Stimulated activated CD4-positive, alpha-beta T cell treated with anti-CD3 and anti-CD28 coated beads, Interleukin-4, amount 100 ng/mL, for 4 hours (primary cell): ENCODE results near the gene SLF2.
A peak's percentile ranks its signal among the peaks of the same experiment; 100 is the strongest.

ENCODE experiments used
- DNase-seq, 2 experiments: peaks; one replicate each; pipeline ENCODE4 v3.0.0-alpha.2; 2020

The SLF2 gene

GRCh38 chr10:101000915-101001658 lies 88.3 kb downstream of the SLF2 start:
- DNase-seq: no peak

- no peak for DNase-seq
These were observed 88.9 kb downstream of the SLF2 start for GRCh38 chr10:101001659-101002035.

- DNase-seq: no peak
These were observed 89.7 kb downstream of the SLF2 start for GRCh38 chr10:101002456-101002855.

GRCh38 chr10:101003639-101004206 lies 91.0 kb downstream of the SLF2 start:
- no peak for DNase-seq

GRCh38 chr10:101005361-101005760 lies 92.6 kb downstream of the SLF2 start:
- DNase-seq: no peak

GRCh38 chr10:101005869-101006567 lies 93.3 kb downstream of the SLF2 start:
- no peak for DNase-seq

GRCh38 chr10:101006593-101007098 lies 93.9 kb downstream of the SLF2 start:
- no peak for DNase-seq

GRCh38 chr10:101007099-101007711 lies 94.4 kb downstream of the SLF2 start:
- DNase-seq: no peak

GRCh38 chr10:101007915-101008822 lies 95.4 kb downstream of the SLF2 start:
- no peak for DNase-seq

GRCh38 chr10:101008823-101009423 lies 96.2 kb downstream of the SLF2 start:
- no peak for DNase-seq

GRCh38 chr10:101010329-101010728 lies 97.6 kb downstream of the SLF2 start:
- DNase-seq: no peak

- no peak for DNase-seq
These were observed 99.0 kb downstream of the SLF2 start for GRCh38 chr10:101011517-101012423.

- DNase-seq: peak; percentile 70 to 71
These were observed 100.0 kb downstream of the SLF2 start for GRCh38 chr10:101012525-101013364.

GRCh38 chr10:101013365-101013825 lies 100.6 kb downstream of the SLF2 start:
- DNase-seq: no peak

GRCh38 chr10:101014230-101014884 lies 101.6 kb downstream of the SLF2 start:
- DNase-seq: peak; percentile 62 to 74
